ENCODE measurements around the gene PTPRK. TPM values are rescaled to one million over a fixed set of nuclear protein-coding genes. Genes with fewer than 3 reads are reported as not detected.

PTPRK gene
- total RNA-seq, 2 experiments from 2014 or later = not detected

DNA sequence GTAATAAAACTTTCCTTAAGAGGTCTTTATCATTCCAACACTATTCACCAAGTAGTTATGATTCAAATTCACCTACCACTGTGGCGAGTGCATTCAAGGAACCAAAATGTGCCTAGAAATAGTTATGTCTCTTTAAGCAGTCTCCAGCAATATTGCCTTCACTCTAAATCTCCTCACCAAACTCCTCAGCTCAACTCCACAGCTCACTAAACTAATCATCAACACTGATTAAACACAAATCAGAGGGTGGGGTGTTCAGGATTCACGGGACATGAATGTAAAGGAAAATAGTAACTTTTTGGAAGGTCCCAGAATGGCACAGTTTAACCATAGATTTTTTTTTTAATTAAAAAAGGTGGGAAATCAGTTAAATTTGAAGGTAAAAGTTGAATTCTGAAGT is 549.0 kb downstream of the PTPRK start:
- CTCF ChIA-PET (ENCODE audit: unreplicated experiment) = no interaction called here
- no peak for DNase-seq (ENCODE audit: low spot score)
- no peaks in the 10 kb centered on the region for H3K36me3 ChIP-seq (ENCODE audit: insufficient read depth, low read length)
- H3K4me2 ChIP-seq (ENCODE audit: low read length) = no peak overlapping the region
- BruUV-seq (replicated peaks) = no TSS peak
- no peak overlapping the region for H3K4me3 ChIP-seq (ENCODE audit: low read depth, low read length, poor library complexity, severe bottlenecking)
- intact Hi-C loops (cut with micrococcal nuclease; ENCODE audit: unreplicated experiment) = no loop called here
- H2AFZ ChIP-seq (ENCODE audit: low read length) = no peak overlapping the region
- no peaks in the 10 kb centered on the region for H3K4me1 ChIP-seq (ENCODE audit: insufficient read depth, low read length, poor library complexity, severe bottlenecking)
- POLR2A ChIA-PET = no interaction called here
- no peaks in the 10 kb centered on the region for H4K20me1 ChIP-seq (ENCODE audit: insufficient read depth, low read length)
- no peak for TF ChIP-seq EZH2phosphoT487 (IDR thresholded peaks at IDR 0.05; ENCODE audit: borderline replicate concordance, low read depth, low read length)
- TF ChIP-seq, protein P1, sequence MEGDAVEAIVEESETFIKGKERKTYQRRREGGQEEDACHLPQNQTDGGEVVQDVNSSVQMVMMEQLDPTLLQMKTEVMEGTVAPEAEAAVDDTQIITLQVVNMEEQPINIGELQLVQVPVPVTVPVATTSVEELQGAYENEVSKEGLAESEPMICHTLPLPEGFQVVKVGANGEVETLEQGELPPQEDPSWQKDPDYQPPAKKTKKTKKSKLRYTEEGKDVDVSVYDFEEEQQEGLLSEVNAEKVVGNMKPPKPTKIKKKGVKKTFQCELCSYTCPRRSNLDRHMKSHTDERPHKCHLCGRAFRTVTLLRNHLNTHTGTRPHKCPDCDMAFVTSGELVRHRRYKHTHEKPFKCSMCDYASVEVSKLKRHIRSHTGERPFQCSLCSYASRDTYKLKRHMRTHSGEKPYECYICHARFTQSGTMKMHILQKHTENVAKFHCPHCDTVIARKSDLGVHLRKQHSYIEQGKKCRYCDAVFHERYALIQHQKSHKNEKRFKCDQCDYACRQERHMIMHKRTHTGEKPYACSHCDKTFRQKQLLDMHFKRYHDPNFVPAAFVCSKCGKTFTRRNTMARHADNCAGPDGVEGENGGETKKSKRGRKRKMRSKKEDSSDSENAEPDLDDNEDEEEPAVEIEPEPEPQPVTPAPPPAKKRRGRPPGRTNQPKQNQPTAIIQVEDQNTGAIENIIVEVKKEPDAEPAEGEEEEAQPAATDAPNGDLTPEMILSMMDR (conservative IDR thresholded peaks at IDR 0.05; ENCODE audit: low read length) = no peak
- no peak overlapping the region for H3K27ac ChIP-seq (ENCODE audit: low read depth, low read length, poor library complexity, severe bottlenecking)
- no peaks in the 10 kb centered on the region for H3K79me2 ChIP-seq (ENCODE audit: insufficient read depth, low read depth, low read length)
- H3K9me3 ChIP-seq (ENCODE audit: low read length) = no peaks in the 10 kb centered on the region
- H3K9me2 ChIP-seq (ENCODE audit: insufficient read depth, low read length) = no peaks in the 10 kb centered on the region

DNA sequence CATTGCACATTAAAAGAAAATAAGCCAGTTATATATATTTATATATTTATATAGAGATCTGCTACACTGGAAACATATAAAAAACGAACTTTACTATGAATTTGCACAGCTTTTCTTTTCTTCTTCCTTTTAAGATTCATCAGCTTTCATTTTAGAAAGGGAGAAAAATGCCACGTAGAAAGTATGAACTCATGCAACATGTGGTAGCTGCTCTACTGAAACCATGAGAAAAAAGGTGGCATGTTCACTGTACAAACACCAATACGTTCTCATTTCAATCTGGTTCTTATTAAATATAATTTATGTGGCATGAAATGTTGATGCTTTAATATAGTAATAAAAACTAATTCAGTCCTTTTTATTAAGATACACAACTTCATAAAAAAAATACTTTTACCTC is 550.7 kb downstream of the PTPRK start:
- H3K36me3 ChIP-seq (ENCODE audit: insufficient read depth, low read length) = no peaks in the 10 kb centered on the region
- H3K9me3 ChIP-seq (ENCODE audit: low read length) = no peaks in the 10 kb centered on the region
- H3K9me2 ChIP-seq (ENCODE audit: insufficient read depth, low read length) = no peaks in the 10 kb centered on the region
- H2AFZ ChIP-seq (ENCODE audit: low read length) = no peak overlapping the region
- TF ChIP-seq, protein P1 (conservative IDR thresholded peaks at IDR 0.05; ENCODE audit: low read length) = no peak
- no peak for TF ChIP-seq EZH2phosphoT487 (IDR thresholded peaks at IDR 0.05; ENCODE audit: borderline replicate concordance, low read depth, low read length)
- H4K20me1 ChIP-seq (ENCODE audit: insufficient read depth, low read length) = no peaks in the 10 kb centered on the region
- intact Hi-C loops (cut with micrococcal nuclease; ENCODE audit: unreplicated experiment) = no loop called here
- H3K27ac ChIP-seq (ENCODE audit: low read depth, low read length, poor library complexity, severe bottlenecking) = no peak overlapping the region
- H3K4me1 ChIP-seq (ENCODE audit: insufficient read depth, low read length, poor library complexity, severe bottlenecking) = no peaks in the 10 kb centered on the region
- H3K79me2 ChIP-seq (ENCODE audit: insufficient read depth, low read depth, low read length) = no peaks in the 10 kb centered on the region
- no peak for DNase-seq (ENCODE audit: low spot score)
- no peak overlapping the region for H3K4me2 ChIP-seq (ENCODE audit: low read length)
- BruUV-seq (replicated peaks) = no TSS peak
- ChIA-PET POLR2A (no interaction called here), CTCF (ENCODE audit: unreplicated experiment) (no interaction called here)
- no peak overlapping the region for H3K4me3 ChIP-seq (ENCODE audit: low read depth, low read length, poor library complexity, severe bottlenecking)

DNA sequence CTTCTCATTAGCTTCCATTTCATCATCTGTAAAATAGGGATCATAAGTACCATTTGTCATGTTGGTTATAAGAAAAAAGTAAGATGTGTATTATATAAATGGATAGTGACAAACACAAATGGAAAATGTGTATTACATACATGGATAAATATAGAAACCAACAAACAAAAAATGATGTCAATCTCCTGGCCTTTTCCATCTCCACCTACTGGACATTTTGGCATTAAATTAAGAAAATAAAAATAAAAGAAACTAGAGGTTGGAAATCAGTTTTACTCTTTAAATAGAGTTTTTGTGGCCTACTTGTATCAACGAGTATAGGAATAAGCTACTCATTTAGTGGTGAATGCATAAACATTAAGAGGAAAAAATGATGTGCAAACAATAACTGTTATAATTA is 552.0 kb downstream of the PTPRK start:
- no peak overlapping the region for H2AFZ ChIP-seq (ENCODE audit: low read length)
- H3K9me2 ChIP-seq (ENCODE audit: insufficient read depth, low read length) = no peaks in the 10 kb centered on the region
- no peak for DNase-seq (ENCODE audit: low spot score)
- CTCF ChIA-PET (ENCODE audit: unreplicated experiment) = no interaction called here
- H3K27ac ChIP-seq (ENCODE audit: low read depth, low read length, poor library complexity, severe bottlenecking) = no peak overlapping the region
- no peaks in the 10 kb centered on the region for H3K79me2 ChIP-seq (ENCODE audit: insufficient read depth, low read depth, low read length)
- POLR2A ChIA-PET = no interaction called here
- intact Hi-C loops (cut with micrococcal nuclease; ENCODE audit: unreplicated experiment) = no loop called here
- no peaks in the 10 kb centered on the region for H4K20me1 ChIP-seq (ENCODE audit: insufficient read depth, low read length)
- TF ChIP-seq, protein P1 (conservative IDR thresholded peaks at IDR 0.05; ENCODE audit: low read length) = no peak
- no peak for TF ChIP-seq EZH2phosphoT487 (IDR thresholded peaks at IDR 0.05; ENCODE audit: borderline replicate concordance, low read depth, low read length)
- H3K4me1 ChIP-seq (ENCODE audit: insufficient read depth, low read length, poor library complexity, severe bottlenecking) = no peaks in the 10 kb centered on the region
- no TSS peak for BruUV-seq (replicated peaks)
- H3K4me2 ChIP-seq (ENCODE audit: low read length) = no peak overlapping the region
- no peaks in the 10 kb centered on the region for H3K36me3 ChIP-seq (ENCODE audit: insufficient read depth, low read length)
- no peaks in the 10 kb centered on the region for H3K9me3 ChIP-seq (ENCODE audit: low read length)
- H3K4me3 ChIP-seq (ENCODE audit: low read depth, low read length, poor library complexity, severe bottlenecking) = no peak overlapping the region
